Ishikawa (cell line): ENCODE data around the gene L1CAM.
A peak's percentile ranks its signal among the peaks of the same experiment; 100 is the strongest.

Experiments
- CEBPB ChIP-seq: IDR thresholded peaks from 2 replicates; pipeline ENCODE4 v1.6.1; 2012
- CREB1 ChIP-seq: IDR thresholded peaks from 2 replicates; pipeline ENCODE4 v1.6.1; 2012; ENCODE audit warnings: low read depth
- EGR1 ChIP-seq: IDR thresholded peaks from 2 replicates; pipeline ENCODE4 v1.6.1; 2012
- EP300 ChIP-seq: IDR thresholded peaks from 2 replicates; pipeline ENCODE4 v1.6.1; 2012; ENCODE audit warnings: borderline replicate concordance
- FOXM1 ChIP-seq: IDR thresholded peaks from 2 replicates; pipeline ENCODE4 v1.6.1; 2012; ENCODE audit warnings: low read depth, borderline replicate concordance
- MAX ChIP-seq: IDR thresholded peaks from 2 replicates; pipeline ENCODE4 v1.6.1; 2012
- NFIC ChIP-seq: IDR thresholded peaks from 2 replicates; pipeline ENCODE4 v1.6.1; 2012
- RAD21 ChIP-seq: IDR thresholded peaks from 2 replicates; pipeline ENCODE4 v1.6.1; 2012; ENCODE audit warnings: low read depth
- REST ChIP-seq: IDR thresholded peaks from 2 replicates; pipeline ENCODE4 v1.6.1; 2012; ENCODE audit warnings: low read depth, mild to moderate bottlenecking
- TAF1 ChIP-seq: IDR thresholded peaks from 2 replicates; pipeline ENCODE4 v1.6.1; 2012; ENCODE audit warnings: low read depth, mild to moderate bottlenecking
- TCF12 ChIP-seq: IDR thresholded peaks from 2 replicates; pipeline ENCODE4 v1.6.1; 2012; ENCODE audit warnings: low read depth
- TEAD4 ChIP-seq: IDR thresholded peaks from 2 replicates; pipeline ENCODE4 v1.6.1; 2012
- USF1 ChIP-seq: IDR thresholded peaks from 2 replicates; pipeline ENCODE4 v1.6.1; 2012
- YY1 ChIP-seq: IDR thresholded peaks from 2 replicates; pipeline ENCODE4 v1.6.1; 2012; ENCODE audit warnings: low read depth
- ZBTB7A ChIP-seq: IDR thresholded peaks from 2 replicates; pipeline ENCODE4 v1.6.1; 2012; ENCODE audit warnings: low read depth

Gene L1CAM

GRCh38 chrX:153926552-153926857, 40.5 kb upstream of the L1CAM start:
- TF ChIP-seq MAX: no peak
- TF ChIP-seq NFIC: no peak
- no peak for TF ChIP-seq EGR1
- no peak for TF ChIP-seq REST
- no peak for TF ChIP-seq RAD21
- TF ChIP-seq YY1: no peak
- TF ChIP-seq TAF1: no peak
- no peak for TF ChIP-seq TEAD4
- TF ChIP-seq USF1: no peak
- no peak for TF ChIP-seq FOXM1
- TF ChIP-seq EP300: no peak
- TF ChIP-seq CREB1: no peak
- TF ChIP-seq CEBPB: no peak
- no peak for TF ChIP-seq TCF12
- no peak for TF ChIP-seq ZBTB7A

GRCh38 chrX:153925739-153926551, 40.0 kb upstream of the L1CAM start, which contains the start of gene ARHGAP4:
Gene ARHGAP4 (minus strand): TSS chrX:153926264. CDS start chrX:153926202, 62 bp downstream.
- TF ChIP-seq MAX: no peak
- TF ChIP-seq ZBTB7A: no peak
- no peak for TF ChIP-seq USF1
- no peak for TF ChIP-seq TAF1
- no peak for TF ChIP-seq EP300
- no peak for TF ChIP-seq RAD21
- no peak for TF ChIP-seq NFIC
- no peak for TF ChIP-seq TCF12
- no peak for TF ChIP-seq FOXM1
- TF ChIP-seq TEAD4: no peak
- TF ChIP-seq CREB1: no peak
- TF ChIP-seq YY1: no peak
- no peak for TF ChIP-seq EGR1
- no peak for TF ChIP-seq REST
- TF ChIP-seq CEBPB: no peak

GRCh38 chrX:153925387-153925738, 39.4 kb upstream of the L1CAM start:
- no peak for TF ChIP-seq NFIC
- TF ChIP-seq CEBPB: no peak
- no peak for TF ChIP-seq CREB1
- TF ChIP-seq RAD21: no peak
- no peak for TF ChIP-seq YY1
- TF ChIP-seq MAX: no peak
- TF ChIP-seq ZBTB7A: no peak
- TF ChIP-seq TCF12: no peak
- TF ChIP-seq USF1: no peak
- TF ChIP-seq TAF1: no peak

GRCh38 chrX:153924149-153924861, 38.3 kb upstream of the L1CAM start:
- TF ChIP-seq RAD21: peak; percentile 25
- no peak for TF ChIP-seq ZBTB7A
- no peak for TF ChIP-seq TEAD4

- TF ChIP-seq NFIC: peak; percentile 59
- TF ChIP-seq RAD21: peak; percentile 35; the same call in 1 of the 2 replicates
- no peak for TF ChIP-seq ZBTB7A
- TF ChIP-seq EP300: no peak
Observed at GRCh38 chrX:153922932-153923857, 37.2 kb upstream of the L1CAM start.
